ENCODE measurements around the gene ZNF787. TPM values are rescaled to one million over a fixed set of nuclear protein-coding genes. Genes with fewer than 3 reads are reported as not detected.
"Not testable (repeated sequence)": the region's sequence is repeated elsewhere in the genome, so short reads cannot be mapped to it uniquely, and the experiment has no call there.

ZNF787 gene
- total RNA-seq, 1 experiment from 2014 or later = 68.6 TPM

GRCh38 chr19:56153507-56153906, 32.4 kb upstream of the ZNF787 start:
- CTCF ChIA-PET = no interaction called here
- BruUV-seq (replicated peaks) = no TSS peak
- TF ChIP-seq CTCF (IDR thresholded peaks at IDR 0.05; ENCODE audit: unreplicated experiment) = no peak
- DNase-seq (ENCODE audit: unreplicated experiment) = no peak
- Mint-ChIP-seq H3K27ac (ENCODE audit: low read depth, unreplicated experiment) (no peak overlapping the region), H3K9me3 (ENCODE audit: unreplicated experiment) (no peaks in the 10 kb centered on the region), H3K36me3 (ENCODE audit: insufficient read depth, unreplicated experiment) (peaks cover 17% of the 10 kb centered on the region), H3K4me3 (ENCODE audit: unreplicated experiment) (no peak overlapping the region), H3K4me1 (ENCODE audit: insufficient read depth, unreplicated experiment) (no peaks in the 10 kb centered on the region), H3K27me3 (ENCODE audit: insufficient read depth, unreplicated experiment) (no peaks in the 10 kb centered on the region)
- intact Hi-C loops (cut with micrococcal nuclease) = no loop called here
- POLR2A ChIA-PET = no interaction called here

GRCh38 chr19:56152644-56153043, 31.5 kb upstream of the ZNF787 start:
- Mint-ChIP-seq H3K27me3 (ENCODE audit: insufficient read depth, unreplicated experiment) (no peaks in the 10 kb centered on the region), H3K27ac (ENCODE audit: low read depth, unreplicated experiment) (no peak overlapping the region), H3K36me3 (ENCODE audit: insufficient read depth, unreplicated experiment) (peaks cover 19% of the 10 kb centered on the region), H3K4me1 (ENCODE audit: insufficient read depth, unreplicated experiment) (no peaks in the 10 kb centered on the region), H3K9me3 (ENCODE audit: unreplicated experiment) (no peaks in the 10 kb centered on the region), H3K4me3 (ENCODE audit: unreplicated experiment) (no peak overlapping the region)
- ChIA-PET POLR2A (no interaction called here), CTCF (interaction anchor here (0.9 kb wide), 1 partner anchor 74 kb away, joined by 4 read pairs; no protein-coding TSS in a partner anchor)
- no peak for DNase-seq (ENCODE audit: unreplicated experiment)
- BruUV-seq (replicated peaks) = no TSS peak
- intact Hi-C loops (cut with micrococcal nuclease) = no loop called here
- no peak for TF ChIP-seq CTCF (IDR thresholded peaks at IDR 0.05; ENCODE audit: unreplicated experiment)

- intact Hi-C loops (cut with micrococcal nuclease) = no loop called here
- Mint-ChIP-seq H3K36me3 (ENCODE audit: insufficient read depth, unreplicated experiment) (peaks cover 8% of the 10 kb centered on the region), H3K27ac (ENCODE audit: low read depth, unreplicated experiment) (no peak overlapping the region), H3K27me3 (ENCODE audit: insufficient read depth, unreplicated experiment) (no peaks in the 10 kb centered on the region), H3K9me3 (ENCODE audit: unreplicated experiment) (no peaks in the 10 kb centered on the region), H3K4me3 (ENCODE audit: unreplicated experiment) (no peak overlapping the region), H3K4me1 (ENCODE audit: insufficient read depth, unreplicated experiment) (no peaks in the 10 kb centered on the region)
- ChIA-PET POLR2A (no interaction called here), CTCF (no interaction called here)
- no peak for TF ChIP-seq CTCF (IDR thresholded peaks at IDR 0.05; ENCODE audit: unreplicated experiment)
- DNase-seq (ENCODE audit: unreplicated experiment) = no peak
- no TSS peak for BruUV-seq (replicated peaks)
These were observed 29.3 kb upstream of the ZNF787 start for GRCh38 chr19:56150358-56150757.

GRCh38 chr19:56149656-56150038, 28.6 kb upstream of the ZNF787 start:
- intact Hi-C loops (cut with micrococcal nuclease) = no loop called here
- H3K27ac Mint-ChIP-seq (ENCODE audit: low read depth, unreplicated experiment) = no peak overlapping the region
- BruUV-seq (replicated peaks) = no TSS peak

GRCh38 chr19:56148955-56149655, 28.0 kb upstream of the ZNF787 start:
- H3K27ac Mint-ChIP-seq (ENCODE audit: low read depth, unreplicated experiment); intact Hi-C loops (cut with micrococcal nuclease); BruUV-seq (replicated peaks); DNase-seq (ENCODE audit: unreplicated experiment); CTCF ChIA-PET; H3K9me3 Mint-ChIP-seq (ENCODE audit: unreplicated experiment); H3K4me1 Mint-ChIP-seq (ENCODE audit: insufficient read depth, unreplicated experiment); H3K4me3 Mint-ChIP-seq (ENCODE audit: unreplicated experiment); POLR2A ChIA-PET; H3K27me3 Mint-ChIP-seq (ENCODE audit: insufficient read depth, unreplicated experiment); H3K36me3 Mint-ChIP-seq (ENCODE audit: insufficient read depth, unreplicated experiment): not testable (repeated sequence)

More at GRCh38 chr19:56149656-56150038, 28.6 kb upstream of the ZNF787 start:
- Mint-ChIP-seq H3K9me3 (ENCODE audit: unreplicated experiment) (no peaks in the 10 kb centered on the region), H3K36me3 (ENCODE audit: insufficient read depth, unreplicated experiment) (peaks cover 8% of the 10 kb centered on the region), H3K4me3 (ENCODE audit: unreplicated experiment) (no peak overlapping the region), H3K27me3 (ENCODE audit: insufficient read depth, unreplicated experiment) (no peaks in the 10 kb centered on the region), H3K4me1 (ENCODE audit: insufficient read depth, unreplicated experiment) (no peaks in the 10 kb centered on the region)
- POLR2A ChIA-PET = no interaction called here
- TF ChIP-seq CTCF (IDR thresholded peaks at IDR 0.05; ENCODE audit: unreplicated experiment) = no peak
- CTCF ChIA-PET = no interaction called here
- DNase-seq (ENCODE audit: unreplicated experiment) = no peak

Measured in MCF 10A (cell line).